NT2/D1 (cell line): ENCODE data around the gene FTL.
"Not testable (repeated sequence)": the region's sequence is repeated elsewhere in the genome, so short reads cannot be mapped to it uniquely, and the experiment has no call there.

Experiments
- YY1 ChIP-seq: IDR thresholded peaks from 2 replicates; pipeline ENCODE4 v1.6.1; 2011; ENCODE audit not compliant: insufficient read length, insufficient read depth
- ZNF274 ChIP-seq: IDR thresholded peaks from 2 replicates; pipeline ENCODE4 v1.6.1; 2011; ENCODE audit warnings: mild to moderate bottlenecking, low read depth, low read length

DNA sequence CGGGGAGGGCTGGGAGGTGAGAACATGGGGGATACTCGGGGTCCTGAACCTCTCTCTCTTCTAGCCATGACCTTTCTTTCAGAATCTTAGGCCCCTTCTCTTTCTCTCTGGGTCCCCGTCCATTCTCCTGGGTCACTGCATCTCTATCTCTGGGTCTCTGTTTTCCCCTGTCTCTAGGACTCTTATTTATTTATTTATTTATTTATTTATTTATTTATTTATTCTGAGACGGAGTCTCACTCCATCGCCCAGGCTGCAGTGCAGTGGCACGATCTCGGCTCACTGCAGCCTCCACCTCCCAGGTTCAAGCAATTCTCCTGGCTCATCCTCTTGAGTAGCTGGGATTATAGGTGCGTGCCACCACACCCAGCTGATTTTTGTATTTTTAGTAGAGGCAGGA lies 45.8 kb upstream of the FTL start:
- not testable (repeated sequence) for TF ChIP-seq ZNF274, YY1
